NOMO-1 treated with DMSO at 0.1 percent for 48 hours (cell line): Measurements from ENCODE around the gene SF3B5.
"Not testable (repeated sequence)": the region's sequence is repeated elsewhere in the genome, so short reads cannot be mapped to it uniquely, and the experiment has no call there.

Source experiments
- DNase-seq: peaks from one replicate; lab custom pipeline; 2025; ENCODE audit not compliant: unreplicated experiment; lab: John Stamatoyannopoulos, UW

SF3B5 gene

DNA sequence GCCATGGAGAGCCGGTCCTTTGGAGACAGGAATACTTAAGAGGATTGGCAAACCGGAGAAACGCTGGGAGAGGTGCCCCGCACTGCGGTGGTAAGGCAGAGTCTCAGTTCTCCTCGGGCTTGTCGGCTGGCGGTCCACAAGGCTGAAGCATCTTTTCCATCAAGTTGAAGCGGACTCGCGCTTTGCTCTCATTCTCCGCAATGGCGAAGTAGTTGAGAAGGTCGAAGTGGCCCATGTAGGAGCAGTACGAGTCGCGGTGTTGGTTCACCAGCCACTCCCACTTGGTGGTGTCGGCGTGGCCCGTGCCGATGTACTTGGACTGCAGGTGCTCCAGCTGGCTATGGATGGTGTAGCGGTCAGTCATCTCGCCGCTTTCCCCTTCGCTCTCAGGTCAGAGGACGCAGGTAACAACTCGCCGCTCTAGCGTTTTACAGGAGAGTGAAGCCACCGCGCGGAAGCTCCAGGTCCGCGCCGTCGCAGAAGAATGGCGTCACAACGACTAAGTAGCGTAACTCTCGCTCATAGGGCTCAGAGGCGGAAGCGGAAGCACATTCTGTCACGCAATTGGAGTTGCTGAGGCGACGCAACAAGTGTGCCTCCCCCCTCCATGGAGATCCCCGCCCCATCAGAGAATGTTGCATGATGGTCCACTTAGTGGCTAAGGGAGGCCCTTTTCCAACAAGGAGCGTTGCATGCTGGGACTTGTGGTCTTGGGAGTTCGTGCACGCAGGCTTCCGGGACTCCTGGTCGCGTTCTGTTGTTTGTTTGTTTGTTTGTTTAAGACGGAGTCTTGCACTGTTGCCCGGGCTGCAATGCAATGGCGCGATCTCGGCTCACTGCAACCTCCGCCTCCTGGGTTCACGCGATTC, at the start of gene SF3B5:
TSS of gene SF3B5 (minus strand) at position 440 of the 869 bp plus-strand sequence. CDS start at position 364, 76 bp downstream.
- peak; percentile 99 for DNase-seq

DNA sequence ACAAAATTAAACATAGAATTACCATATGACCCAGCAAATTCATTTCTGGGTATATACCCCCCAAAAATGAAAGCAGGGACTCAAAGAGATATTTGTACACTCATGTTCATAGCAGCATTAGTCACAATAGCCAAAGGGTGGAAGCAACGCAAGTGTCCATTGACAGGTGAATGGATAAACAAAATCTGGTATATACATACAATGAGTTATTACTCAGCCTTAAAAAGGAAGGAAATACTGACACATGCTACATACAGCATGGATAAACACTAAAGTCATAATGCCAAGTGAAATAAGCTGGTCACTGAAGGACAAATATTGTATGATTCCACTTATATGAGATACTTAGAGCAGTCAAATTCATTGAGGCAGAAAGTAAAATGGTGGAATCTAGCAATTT, 49.6 kb upstream of the SF3B5 start:
- DNase-seq: no peak

DNA sequence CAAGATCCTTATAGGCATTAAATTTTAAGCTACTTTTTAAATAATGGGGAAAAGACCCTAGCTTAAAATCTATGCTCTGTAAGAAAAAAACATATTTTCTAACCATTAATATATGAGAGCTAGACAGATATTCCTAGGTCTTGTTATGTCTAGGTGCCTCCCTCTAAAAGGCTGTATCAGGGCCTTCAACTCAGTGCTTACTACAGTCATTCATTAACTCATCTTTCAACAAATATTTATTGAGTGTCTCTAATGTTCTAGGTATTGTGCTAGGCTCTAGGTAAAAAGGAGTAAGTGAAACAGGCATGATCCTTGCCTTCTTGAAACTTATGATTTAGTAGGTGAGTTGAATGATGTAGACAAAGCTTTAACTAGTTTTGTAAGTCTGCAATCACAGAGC, 48.5 kb upstream of the SF3B5 start:
- DNase-seq: no peak

DNA sequence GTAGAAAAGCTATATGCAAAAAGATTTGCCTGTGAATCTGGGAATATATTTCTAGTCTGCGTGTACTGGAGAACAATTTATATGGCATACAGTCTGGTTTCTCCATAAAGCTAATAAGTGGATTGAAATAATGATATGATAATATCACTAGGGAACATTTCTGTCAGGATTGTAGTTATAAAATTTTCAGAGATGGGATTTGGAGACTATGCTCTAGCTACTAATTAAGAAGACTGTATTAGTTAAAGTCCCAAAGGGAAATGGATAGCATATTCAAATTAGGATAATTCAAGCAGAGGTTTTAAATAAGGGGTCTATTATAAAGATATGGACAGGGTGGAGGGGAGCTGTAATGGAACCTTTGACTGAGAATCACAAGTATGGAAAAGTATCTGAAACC, 47.7 kb upstream of the SF3B5 start:
- DNase-seq: no peak

DNA sequence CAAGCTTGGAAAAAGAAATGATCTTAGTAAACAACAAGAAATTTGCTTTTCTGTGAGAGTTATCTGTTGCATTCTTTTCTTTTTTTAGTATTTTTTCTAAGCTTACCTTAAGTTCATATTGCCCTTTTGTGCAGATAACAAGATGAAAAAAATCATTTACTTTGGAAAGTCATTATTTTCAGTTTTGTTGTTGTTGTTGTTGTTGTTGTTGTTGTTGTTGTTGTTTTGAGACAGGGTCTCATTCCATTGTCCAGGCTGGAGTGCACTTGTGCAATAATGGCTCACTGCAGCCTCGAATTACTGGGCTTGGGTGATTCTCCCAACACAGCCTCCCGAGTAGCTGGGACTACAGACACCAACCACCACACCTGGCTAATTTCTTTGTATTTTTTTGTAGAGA, 46.1 kb upstream of the SF3B5 start:
- DNase-seq: no peak

DNA sequence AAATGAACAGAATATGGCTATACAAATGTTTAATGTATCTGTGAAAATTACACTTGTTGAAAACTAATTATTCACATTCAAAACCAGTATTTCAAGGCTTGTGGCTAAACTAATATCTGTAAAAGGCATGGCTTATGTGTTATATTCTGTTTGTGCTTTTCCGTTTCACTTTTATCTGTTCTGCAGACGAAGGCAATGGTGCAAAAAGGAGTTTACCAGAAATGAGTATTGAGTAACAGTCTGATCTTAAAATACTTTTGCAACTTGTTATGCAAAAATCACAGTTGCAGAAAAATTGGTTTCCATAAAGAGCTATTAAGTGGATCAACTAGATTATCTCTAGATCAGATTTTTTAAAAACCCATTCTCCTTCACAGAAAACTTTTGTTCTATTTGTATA, 45.5 kb upstream of the SF3B5 start:
- DNase-seq: peak; percentile 50

DNA sequence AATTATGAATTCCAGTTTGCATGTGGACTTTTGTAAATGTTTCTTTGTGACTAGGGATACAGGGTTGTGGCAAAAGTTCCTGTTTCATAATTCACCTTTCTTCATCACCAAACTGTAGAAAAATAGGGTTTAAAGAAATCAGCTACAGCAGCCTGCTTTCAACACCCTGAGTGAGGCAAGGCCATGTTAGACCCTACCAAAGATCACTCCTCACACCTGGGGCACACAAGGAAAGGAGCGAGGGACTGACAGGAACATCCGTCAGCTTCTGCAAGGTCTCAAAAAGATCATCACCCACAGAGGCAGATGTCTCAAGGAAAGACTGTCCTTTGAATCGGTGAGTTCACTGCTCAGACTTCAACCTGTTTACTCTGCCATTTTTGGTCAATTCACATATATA, 44.4 kb upstream of the SF3B5 start:
- DNase-seq: peak; percentile 62

DNA sequence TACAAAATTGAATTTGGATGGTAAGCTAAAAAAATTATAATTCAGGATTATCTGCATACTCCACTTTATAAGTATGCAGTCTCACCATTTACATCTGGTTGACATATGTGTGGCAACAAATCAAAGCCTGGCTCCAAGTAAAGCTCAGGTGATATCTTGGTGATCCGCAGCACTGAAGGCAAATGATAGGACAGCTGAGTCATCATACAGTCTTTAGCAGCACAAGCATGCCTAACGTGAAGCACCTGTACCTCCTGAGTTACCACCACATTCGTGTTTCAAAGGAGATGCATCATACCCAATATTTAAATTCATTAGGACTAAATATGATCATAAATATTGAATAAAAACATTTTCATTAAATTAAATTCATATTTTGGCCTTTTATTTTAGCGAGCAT, 43.2 kb upstream of the SF3B5 start:
- DNase-seq: no peak

DNA sequence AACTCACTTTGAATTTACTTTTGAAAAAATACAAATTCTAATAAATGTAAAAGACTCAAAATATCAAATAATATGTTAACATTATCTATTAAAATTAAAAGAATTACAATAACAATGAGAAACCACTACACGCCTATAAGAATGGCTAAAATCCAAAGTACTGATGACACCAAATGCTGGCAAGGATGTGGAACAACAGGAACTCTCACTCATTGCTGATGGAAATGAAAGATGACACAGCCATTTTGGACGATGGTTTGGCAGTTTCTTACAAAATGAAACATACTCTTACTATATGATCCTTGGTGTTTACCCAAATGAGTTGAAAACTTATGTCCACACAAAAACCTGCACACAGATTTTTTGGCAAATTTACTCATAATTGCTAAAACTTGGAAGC, 39.4 kb upstream of the SF3B5 start:
- DNase-seq: no peak

DNA sequence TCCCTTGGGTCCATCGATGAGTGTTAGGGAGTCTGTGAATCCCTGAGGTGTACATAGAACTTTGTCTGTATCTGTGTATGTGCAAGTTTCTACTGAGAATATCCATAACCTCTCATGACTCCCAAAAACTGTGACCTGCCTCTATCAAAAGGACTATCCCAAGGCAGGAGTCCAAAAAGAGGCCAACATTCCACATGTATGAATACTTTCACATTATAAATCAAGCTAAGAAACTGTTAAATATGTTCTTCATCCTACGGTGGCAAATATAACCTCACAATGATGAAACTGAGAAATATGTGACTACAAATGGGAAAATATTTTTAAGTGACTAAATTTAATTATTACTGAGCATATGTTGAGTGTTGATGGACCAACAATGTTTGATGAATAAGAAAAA, 38.8 kb upstream of the SF3B5 start:
- DNase-seq: no peak

DNA sequence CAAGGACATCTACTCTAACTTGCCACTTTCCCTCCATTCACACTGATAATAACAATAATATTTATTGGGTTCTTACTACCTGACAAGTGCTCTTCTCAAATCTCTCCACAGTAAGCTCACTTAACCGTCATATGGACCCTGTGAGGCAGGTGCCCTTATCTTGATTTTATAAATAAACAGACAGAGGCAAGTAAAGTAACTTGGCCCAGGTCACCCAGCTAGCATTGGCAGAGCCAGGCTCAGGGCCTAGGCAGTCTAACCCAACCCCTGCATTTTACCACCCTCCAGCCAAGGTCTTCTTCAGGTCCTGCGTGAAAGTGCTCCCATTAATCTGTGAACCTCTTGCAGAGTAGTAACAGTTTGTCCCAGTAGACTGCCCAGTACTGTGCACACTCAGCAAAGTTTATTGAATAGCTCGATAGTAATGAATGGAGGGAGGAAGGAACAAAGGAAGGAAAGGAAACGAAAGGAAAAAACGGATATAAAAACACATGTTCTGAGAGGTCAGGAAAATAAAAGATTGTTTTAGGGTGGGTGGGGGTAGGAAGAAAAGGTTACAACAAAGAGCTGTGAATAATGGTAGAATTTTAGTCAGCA, 38.0 kb upstream of the SF3B5 start:
- no peak for DNase-seq

DNA sequence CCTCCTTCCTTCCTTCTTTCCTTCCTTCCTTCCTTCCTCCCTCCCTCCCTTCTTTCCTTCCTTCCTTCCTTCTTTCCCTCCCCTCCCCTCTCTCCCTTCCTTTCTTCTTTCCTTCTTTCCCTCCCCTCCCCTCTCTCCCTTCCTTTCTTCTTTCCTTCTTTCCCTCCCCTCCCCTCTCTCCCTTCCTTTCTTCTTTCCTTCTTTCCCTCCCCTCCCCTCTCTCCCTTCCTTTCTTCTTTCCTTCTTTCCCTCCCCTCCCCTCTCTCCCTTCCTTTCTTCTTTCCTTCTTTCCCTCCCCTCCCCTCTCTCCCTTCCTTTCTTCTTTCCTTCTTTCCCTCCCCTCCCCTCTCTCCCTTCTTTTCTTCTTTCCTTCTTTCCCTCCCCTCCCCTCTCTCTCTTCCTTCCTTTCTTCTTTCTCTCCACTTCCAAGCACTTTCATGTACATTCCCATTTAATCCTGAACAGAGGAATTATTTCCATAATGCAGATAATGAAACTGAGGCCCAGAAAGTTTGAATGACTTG, 36.9 kb upstream of the SF3B5 start:
- DNase-seq: not testable (repeated sequence)

DNA sequence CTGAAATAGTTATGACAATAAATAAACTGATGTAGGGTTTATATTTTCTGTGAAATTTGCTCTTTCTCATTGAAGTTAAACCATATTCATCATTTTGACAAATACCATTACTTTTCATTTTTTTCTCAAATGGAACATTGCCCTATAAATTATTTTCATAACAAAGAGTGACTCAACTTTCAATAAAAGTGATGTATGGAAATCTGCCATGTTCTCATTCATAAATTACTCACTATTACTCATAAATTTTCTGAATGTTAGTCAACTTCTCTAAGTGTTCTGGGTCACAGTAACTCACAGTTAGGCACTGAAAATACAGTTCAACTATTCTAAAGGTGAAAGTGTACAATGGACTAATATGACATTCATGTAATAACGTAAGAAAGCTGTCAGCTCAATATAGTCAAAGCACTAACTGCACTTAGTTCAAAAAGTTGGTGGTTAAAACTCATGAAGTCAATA, 35.9 kb upstream of the SF3B5 start:
- DNase-seq: no peak

DNA sequence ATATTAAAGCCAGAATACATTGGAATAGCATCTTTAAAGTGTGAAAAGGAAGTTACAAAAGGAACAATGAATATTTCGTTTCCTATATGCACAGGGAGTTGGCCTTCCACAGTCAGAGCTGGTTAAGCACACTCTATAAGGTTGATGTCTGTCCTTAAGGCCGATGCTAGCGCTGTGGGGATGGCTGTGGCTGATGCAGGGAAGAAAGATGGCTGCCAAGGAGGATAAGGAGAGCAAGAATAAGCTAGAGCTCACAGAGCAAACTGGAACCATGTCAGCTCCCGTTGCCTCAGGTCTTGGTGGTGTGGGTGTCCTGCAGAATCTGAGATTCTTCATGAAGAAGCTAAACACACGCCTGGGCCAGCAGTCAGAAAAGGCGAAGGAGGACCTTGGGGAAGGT, 34.1 kb upstream of the SF3B5 start:
- DNase-seq: no peak

DNA sequence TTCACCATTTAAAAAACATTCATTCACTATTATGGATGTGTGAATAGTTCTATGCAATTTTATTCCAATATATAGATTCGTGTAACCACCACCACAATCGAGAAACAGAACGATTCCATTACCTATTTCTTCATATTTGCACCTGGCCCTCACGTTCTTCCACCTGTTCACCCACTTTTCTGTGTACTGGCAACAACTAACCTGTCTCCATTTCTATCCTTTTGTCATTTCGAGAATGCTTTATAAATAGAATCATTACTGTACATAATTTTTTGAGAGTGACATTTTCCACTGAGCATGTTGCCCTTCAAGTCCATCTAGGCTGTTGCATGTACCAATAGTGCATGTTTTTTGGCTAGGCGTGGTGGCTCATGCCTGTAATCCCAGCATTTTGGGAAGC, 31.7 kb upstream of the SF3B5 start:
- DNase-seq: no peak

DNA sequence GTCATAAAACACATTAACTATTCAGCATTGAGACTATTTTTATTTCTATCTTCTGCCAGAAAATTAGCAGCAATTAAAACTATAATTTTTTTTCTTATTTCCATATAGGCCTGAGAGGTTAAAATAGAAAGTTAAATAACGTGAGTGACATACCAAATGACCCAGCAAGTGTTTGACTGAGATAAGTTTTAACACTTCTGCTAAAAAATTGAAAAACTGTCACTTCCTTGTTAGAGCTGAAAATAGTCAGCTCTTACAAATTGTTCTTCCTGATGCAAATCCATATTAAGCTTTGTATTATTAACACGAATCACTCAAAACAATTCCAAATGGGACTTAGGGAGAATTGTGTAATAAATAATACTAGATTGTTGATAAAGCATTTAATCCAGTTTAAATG, 28.5 kb upstream of the SF3B5 start:
- peak; percentile 49 for DNase-seq

DNA sequence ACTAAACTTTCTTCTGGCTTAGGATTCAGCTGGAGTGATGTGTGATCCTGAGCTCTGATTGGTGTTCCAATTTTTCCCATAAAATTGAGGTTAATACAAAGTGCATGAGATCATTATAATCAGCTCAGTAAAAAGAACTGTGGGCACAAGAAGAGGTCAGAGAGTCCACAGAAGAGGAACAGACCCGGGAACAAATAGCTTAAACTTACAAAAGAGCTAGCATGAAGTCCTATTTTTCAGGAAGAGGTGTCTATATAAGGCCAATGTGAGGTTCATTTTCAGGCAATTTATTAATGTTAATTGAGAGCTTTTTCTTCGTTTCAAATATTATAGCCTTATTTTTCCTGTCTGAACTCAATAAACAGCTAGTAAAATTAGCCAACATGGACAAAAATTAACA, 28.0 kb upstream of the SF3B5 start:
- DNase-seq: peak; percentile 53

DNA sequence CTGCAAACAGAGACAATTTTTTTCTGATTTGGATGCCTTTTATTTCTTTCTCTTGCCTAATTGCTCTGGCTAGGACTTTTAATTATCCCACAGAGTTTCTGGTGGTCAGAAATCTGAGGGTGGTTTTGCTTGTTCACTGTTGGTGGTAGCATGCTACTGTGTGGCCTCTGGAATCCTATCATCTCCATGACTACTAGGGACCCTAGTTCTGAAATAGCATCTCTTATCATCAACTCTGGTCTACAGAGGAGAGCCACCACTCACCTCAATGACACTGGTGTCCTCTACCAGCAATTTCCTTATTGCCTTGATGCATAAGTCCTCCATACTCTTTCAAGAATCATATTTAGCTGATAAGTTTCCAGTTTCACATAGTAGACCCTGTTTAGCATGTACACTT, 27.5 kb upstream of the SF3B5 start:
- DNase-seq: no peak

DNA sequence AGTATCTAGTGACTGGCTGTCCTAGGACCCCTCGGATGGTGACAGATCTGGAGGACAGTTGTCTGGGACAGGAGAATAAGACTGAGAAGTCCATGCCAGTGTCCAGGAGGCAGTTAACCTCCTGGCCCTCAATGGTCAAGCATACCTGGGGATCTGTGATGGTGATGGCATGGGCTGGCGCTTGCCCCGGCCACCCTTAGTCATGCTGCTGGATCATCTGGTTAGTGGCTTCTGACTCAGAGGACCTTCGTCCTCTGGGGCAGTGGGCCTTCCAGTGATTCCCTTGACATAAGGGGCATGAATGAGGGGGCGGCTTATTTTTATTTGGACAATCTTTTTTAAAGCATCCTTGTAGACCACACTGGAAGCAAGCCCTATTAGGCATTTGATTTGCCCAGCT, 24.0 kb upstream of the SF3B5 start:
- DNase-seq: no peak

DNA sequence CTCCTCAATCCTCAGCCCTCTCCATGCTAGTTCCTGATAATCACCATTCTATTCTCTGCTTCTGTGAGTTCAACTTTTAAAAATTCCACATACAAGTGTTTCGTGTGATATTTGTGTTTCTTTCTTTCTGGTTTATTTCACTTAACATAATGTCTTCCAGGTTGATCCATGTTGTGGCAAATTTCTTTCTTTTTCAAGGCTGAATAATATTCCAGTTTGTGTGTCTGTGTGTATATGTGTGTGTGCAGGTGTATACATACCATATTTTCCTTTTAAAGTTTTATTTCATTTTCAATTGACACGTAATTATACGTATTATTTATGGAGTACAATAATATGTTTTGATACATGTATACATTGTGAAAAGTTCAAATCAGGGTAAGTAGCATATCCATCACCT, 19.8 kb upstream of the SF3B5 start:
- no peak for DNase-seq

DNA sequence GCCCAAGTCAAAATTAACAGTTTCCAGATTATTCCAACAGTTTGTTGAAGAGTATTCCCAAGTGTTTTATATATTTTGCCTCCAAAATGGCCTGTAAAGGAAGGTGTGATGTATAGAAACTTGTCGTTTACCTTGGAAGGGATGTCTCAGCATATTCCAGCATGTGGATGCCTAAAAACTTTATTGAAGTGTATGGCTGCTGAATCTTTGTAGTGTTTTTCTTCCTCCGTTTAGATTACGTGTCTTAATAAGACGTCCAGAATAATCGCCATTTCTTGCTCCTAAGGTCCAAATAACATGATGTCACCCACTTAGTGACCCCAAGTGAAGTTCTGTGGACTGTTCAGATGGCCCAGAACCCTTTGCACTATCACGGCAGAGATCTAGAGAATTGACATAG, 18.0 kb upstream of the SF3B5 start:
- no peak for DNase-seq

DNA sequence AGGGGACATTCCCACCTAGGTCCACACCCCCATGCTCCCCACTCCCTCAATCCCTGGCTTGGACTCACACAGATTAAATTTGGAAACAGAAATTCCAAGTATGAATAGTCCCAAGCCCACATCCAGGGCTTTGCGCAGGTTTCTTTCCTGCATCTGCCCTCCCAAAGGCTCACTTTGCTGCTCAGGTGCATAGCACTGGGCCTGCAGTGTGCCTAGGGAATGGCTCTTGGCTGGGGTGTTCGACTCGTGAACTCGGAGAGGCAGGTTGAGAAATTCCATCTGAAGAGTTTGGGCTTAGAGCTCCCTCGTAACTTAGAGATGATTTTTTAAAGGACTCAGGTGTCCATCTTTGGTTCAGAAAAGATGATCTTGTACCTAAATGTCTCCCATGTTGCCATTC, 14.8 kb upstream of the SF3B5 start:
- no peak for DNase-seq
